SU-DHL-6 (cell line): ENCODE measurements around the gene POFUT1.
"Not testable (repeated sequence)": the region's sequence is repeated elsewhere in the genome, so short reads cannot be mapped to it uniquely, and the experiment has no call there.

Experiments
- H2AFZ ChIP-seq: fragments of 200-600 bp; sonication (generic); 2 replicates; pipeline ENCODE4 v1.6.1; 2014; ENCODE audit warnings: low read depth, mild to moderate bottlenecking, moderate library complexity, mixed read lengths, antibody characterized with exemption, low read length; ENCODE audit not compliant: severe bottlenecking
- H3F3A ChIP-seq: fragments of 200-600 bp; shearing (Covaris generic); 2 replicates; pipeline ENCODE4 v1.6.0; 2016; ENCODE audit warnings: antibody characterized with exemption, mild to moderate bottlenecking; ENCODE audit not compliant: insufficient read depth
- H3K27ac ChIP-seq: fragments of 200-600 bp; sonication (generic); 2 replicates; pipeline ENCODE4 v1.5.1; 2016; ENCODE audit warnings: low read depth, mild to moderate bottlenecking, low read length, moderate library complexity, mixed read lengths
- H3K27me3 ChIP-seq: fragments of 200-600 bp; sonication (generic), shearing (Covaris generic); 2 replicates; pipeline ENCODE4 v1.6.0; 2014; ENCODE audit warnings: mild to moderate bottlenecking, low read length
- H3K36me3 ChIP-seq: fragments of 200-600 bp; sonication (generic); 2 replicates; pipeline ENCODE4 v1.6.1; 2014; ENCODE audit warnings: mild to moderate bottlenecking, low read length, mixed read lengths
- H3K4me2 ChIP-seq: fragments of 300-600, 200-600 bp; shearing (Covaris generic), sonication (generic); 2 replicates; pipeline ENCODE4 v1.6.0; 2014; ENCODE audit warnings: low read length, low read depth, mild to moderate bottlenecking; ENCODE audit not compliant: poor library complexity, severe bottlenecking
- H3K4me3 ChIP-seq: fragments of 200-600 bp; sonication (generic); 2 replicates; pipeline ENCODE4 v1.5.1; 2014; ENCODE audit warnings: antibody characterized with exemption, low read length, mild to moderate bottlenecking, mixed read lengths; ENCODE audit not compliant: insufficient read depth, poor library complexity, severe bottlenecking
- H3K79me2 ChIP-seq: fragments of 200-600 bp; sonication (generic); 2 replicates; pipeline ENCODE4 v1.6.1; 2014; ENCODE audit warnings: mild to moderate bottlenecking, low read length, moderate library complexity; ENCODE audit not compliant: insufficient read depth
- H3K9ac ChIP-seq: fragments of 200-600 bp; sonication (generic); 2 replicates; pipeline ENCODE4 v1.7.0; 2014; ENCODE audit warnings: mild to moderate bottlenecking, low read length
- H3K9me2 ChIP-seq: fragments of 200-600 bp; sonication (generic); replicated peaks from 2 replicates; pipeline ENCODE4 v1.6.1; 2014; ENCODE audit warnings: low read length; ENCODE audit not compliant: insufficient read depth
- H3K9me3 ChIP-seq: fragments of 200-600 bp; sonication (generic); 2 replicates; pipeline ENCODE4 v1.6.1; 2014; ENCODE audit warnings: low read length, mixed read lengths; ENCODE audit not compliant: insufficient read depth
- H4K20me1 ChIP-seq: fragments of 200-600 bp; sonication (generic); 2 replicates; pipeline ENCODE4 v1.6.1; 2014; ENCODE audit warnings: low read depth, mild to moderate bottlenecking, antibody characterized with exemption, low read length, moderate library complexity, mixed read lengths
- EZH2phosphoT487 ChIP-seq: fragments of 200-600 bp; sonication (generic), shearing (Covaris generic); conservative IDR thresholded peaks from 2 replicates; pipeline ENCODE4 v1.6.1; 2018; ENCODE audit warnings: mild to moderate bottlenecking, antibody characterized with exemption, low read length, moderate library complexity, mixed read lengths
- TF ChIP-seq, protein P1 (sequence below): fragments of 200-600 bp; sonication (generic); IDR thresholded peaks from one replicate; pipeline ENCODE4 v1.5.1; 2017; ENCODE audit warnings: antibody characterized with exemption, mild to moderate bottlenecking, low read length, moderate library complexity; ENCODE audit not compliant: insufficient read depth, poor library complexity, severe bottlenecking

POFUT1 gene

DNA sequence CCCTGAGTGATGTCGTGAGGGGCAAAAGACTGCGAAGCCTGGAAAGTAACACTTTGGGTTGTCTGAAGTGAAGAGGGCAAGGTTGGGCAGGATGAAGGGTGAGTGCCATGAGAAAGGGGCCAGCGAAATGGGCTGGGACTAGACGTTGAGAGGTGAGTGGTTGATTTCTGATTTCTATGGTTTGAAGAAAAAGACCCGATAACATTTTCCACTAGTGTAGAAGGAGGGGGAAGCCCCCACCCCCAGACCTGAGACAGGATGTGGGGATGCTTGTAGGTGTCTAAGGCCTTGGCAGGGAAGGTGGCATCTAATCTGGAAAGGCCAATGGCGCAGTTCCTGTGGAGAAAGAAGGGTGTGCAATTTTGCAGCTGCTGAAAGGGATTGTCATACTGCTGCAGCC lies 44.5 kb downstream of the POFUT1 start:
- no peaks in the 10 kb centered on the region for H3K79me2 ChIP-seq
- TF ChIP-seq EZH2phosphoT487, result no peak
- TF ChIP-seq, protein P1, sequence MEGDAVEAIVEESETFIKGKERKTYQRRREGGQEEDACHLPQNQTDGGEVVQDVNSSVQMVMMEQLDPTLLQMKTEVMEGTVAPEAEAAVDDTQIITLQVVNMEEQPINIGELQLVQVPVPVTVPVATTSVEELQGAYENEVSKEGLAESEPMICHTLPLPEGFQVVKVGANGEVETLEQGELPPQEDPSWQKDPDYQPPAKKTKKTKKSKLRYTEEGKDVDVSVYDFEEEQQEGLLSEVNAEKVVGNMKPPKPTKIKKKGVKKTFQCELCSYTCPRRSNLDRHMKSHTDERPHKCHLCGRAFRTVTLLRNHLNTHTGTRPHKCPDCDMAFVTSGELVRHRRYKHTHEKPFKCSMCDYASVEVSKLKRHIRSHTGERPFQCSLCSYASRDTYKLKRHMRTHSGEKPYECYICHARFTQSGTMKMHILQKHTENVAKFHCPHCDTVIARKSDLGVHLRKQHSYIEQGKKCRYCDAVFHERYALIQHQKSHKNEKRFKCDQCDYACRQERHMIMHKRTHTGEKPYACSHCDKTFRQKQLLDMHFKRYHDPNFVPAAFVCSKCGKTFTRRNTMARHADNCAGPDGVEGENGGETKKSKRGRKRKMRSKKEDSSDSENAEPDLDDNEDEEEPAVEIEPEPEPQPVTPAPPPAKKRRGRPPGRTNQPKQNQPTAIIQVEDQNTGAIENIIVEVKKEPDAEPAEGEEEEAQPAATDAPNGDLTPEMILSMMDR, result no peak
- no peaks in the 10 kb centered on the region for H4K20me1 ChIP-seq
- no peak overlapping the region for H3K4me3 ChIP-seq
- no peaks in the 10 kb centered on the region for H3F3A ChIP-seq
- no peaks in the 10 kb centered on the region for H3K36me3 ChIP-seq
- H2AFZ ChIP-seq, result no peak overlapping the region
- H3K27me3 ChIP-seq, result no peaks in the 10 kb centered on the region
- no peak overlapping the region for H3K9ac ChIP-seq
- no peaks in the 10 kb centered on the region for H3K9me2 ChIP-seq
- no peak overlapping the region for H3K27ac ChIP-seq
- no peaks in the 10 kb centered on the region for H3K9me3 ChIP-seq
- H3K4me2 ChIP-seq, result no peak overlapping the region

DNA sequence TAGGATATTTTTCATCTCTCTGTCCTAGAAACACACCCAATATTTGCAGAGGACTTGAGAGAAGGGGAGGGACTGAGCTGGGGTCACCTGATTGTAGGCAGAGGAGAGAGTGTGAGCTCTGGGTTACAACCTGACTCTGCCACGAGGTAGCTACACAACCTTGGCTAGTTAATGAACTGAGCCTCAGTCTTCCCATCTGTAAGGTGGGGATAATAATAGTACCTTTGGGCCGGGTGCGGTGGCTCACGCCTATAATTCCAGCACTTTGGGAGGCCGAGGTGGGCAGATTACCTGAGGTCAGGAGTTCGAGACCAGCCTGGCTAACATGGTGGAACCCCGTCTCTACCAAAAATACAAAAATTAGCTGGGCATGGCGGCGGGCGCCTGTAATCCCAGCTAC lies 53.3 kb downstream of the POFUT1 start:
- not testable (repeated sequence) for H3K9me3 ChIP-seq, H4K20me1 ChIP-seq, H3K4me2 ChIP-seq, H3K27ac ChIP-seq, H3K9ac ChIP-seq, H3K4me3 ChIP-seq, H3F3A ChIP-seq, H3K9me2 ChIP-seq, H3K79me2 ChIP-seq, H2AFZ ChIP-seq, H3K27me3 ChIP-seq, H3K36me3 ChIP-seq

DNA sequence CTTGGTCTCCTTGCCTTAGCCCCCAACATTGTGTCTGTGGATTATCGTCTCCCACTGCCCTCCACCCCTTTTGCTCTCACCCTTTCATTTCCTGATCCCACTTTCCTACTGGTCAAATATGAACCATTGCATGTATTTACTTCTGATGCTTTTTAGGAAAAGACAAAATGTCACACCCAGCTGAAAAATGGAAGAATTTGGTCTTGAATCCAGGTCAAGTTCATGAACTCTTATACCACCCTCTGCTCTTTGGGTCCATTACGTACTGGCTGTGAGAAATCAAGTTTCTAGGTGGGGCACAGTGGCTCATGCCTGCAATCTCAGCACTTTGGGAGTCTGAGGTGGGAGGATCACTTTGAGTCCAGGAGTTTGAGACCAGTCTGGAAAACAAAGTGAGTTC lies 54.0 kb downstream of the POFUT1 start:
- Histone ChIP-seq H3K4me3 (no peak overlapping the region), H3F3A (0 out of 2 replicates have a peak, but pooled peaks cover 7% of the 10 kb centered on the region), H3K27me3 (no peaks in the 10 kb centered on the region), H3K36me3 (no peaks in the 10 kb centered on the region), H4K20me1 (no peaks in the 10 kb centered on the region), H3K9ac (no peak overlapping the region), H3K9me3 (no peaks in the 10 kb centered on the region), H3K4me2 (no peak overlapping the region), H2AFZ (no peak overlapping the region), H3K27ac (no peak overlapping the region), H3K79me2 (no peaks in the 10 kb centered on the region), H3K9me2 (no peaks in the 10 kb centered on the region)
- TF ChIP-seq EZH2phosphoT487, result no peak
- TF ChIP-seq, protein P1, result no peak

DNA sequence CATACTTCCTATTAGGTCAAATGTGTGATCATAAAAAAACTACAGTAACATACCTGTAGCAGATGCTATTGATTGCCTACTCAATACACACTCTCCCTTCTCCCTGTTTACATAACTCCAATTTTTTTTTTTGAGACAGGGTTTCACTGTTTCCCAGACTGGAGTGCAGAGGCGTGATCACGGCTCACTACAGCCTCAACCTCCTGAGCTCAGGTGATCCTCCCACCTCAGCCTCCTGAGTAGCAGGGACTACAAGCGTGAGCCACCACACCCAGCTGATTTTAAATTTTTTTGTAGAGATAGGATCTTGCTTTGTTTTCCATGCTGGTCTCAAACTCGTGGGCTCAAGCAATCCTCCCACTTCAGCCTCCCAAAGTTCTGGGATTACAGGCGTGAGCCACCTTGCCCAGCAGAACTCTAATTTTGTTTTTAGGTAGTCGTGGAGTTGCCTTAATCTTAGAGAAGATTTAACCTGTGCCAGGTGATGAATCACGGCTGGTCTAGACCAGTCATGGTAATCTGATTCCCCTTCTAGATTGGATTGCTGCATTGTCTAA lies 55.8 kb downstream of the POFUT1 start:
- Histone ChIP-seq H2AFZ (no peak overlapping the region), H3K36me3 (no peaks in the 10 kb centered on the region), H3F3A (0 out of 2 replicates have a peak, but pooled peaks cover 7% of the 10 kb centered on the region), H3K4me2 (no peak overlapping the region), H3K9me3 (no peaks in the 10 kb centered on the region), H4K20me1 (no peaks in the 10 kb centered on the region), H3K9me2 (no peaks in the 10 kb centered on the region), H3K27me3 (no peaks in the 10 kb centered on the region), H3K4me3 (no peak overlapping the region), H3K9ac (no peak overlapping the region), H3K79me2 (no peaks in the 10 kb centered on the region), H3K27ac (no peak overlapping the region)
- TF ChIP-seq, protein P1, result no peak
- no peak for TF ChIP-seq EZH2phosphoT487
